K562 (cell line): ENCODE data around the gene NSUN6. TPM values are rescaled to one million over a fixed set of nuclear protein-coding genes. Genes with fewer than 3 reads are reported as not detected.

Experiments used
- ATAC-seq: fragments of 200-7000 bp; cut with Tn5 transposase; 3 replicates; pipeline ENCODE4 v1.9.1; 2020; ENCODE audit warnings: moderate library complexity
- BruUV-seq: library from RNA; stranded (reverse); fragments of 400-500 nt; replicated peaks from 2 replicates; lab custom pipeline; 2021; lab: Mats Ljungman, UMichigan
- CTCF ChIA-PET: fragments of 300-600 bp; formaldehyde crosslinking; extraction: SDS; loops from one replicate; lab custom pipeline; 2021; ENCODE audit warnings: low intra/inter-chr PET ratio; lab: Yijun Ruan, JAX
- POLR2A ChIA-PET: fragments of 300-600, 350-650 bp; sonication (Branson Sonifier 250); formaldehyde crosslinking; extraction: SDS; loops from one replicate; lab custom pipeline; 2021; ENCODE audit warnings: antibody characterized with exemption, inconsistent platforms; lab: Yijun Ruan, JAX
- DNase-seq, 4 experiments: peaks; one replicate each; pipeline versions ENCODE4 v3.0.0 to v3.0.0-alpha.2; 2011 to 2018; ENCODE audit warnings: low spot score in 3 of 4, mixed read lengths in 3 of 4; ENCODE audit errors: extremely low read depth in 1 of 4
- FAIRE-seq: peaks from 2 replicates; lab custom pipeline; 2011; peaks lifted over from hg19 to GRCh38; lab: Jason Lieb, UNC
- H2AFZ ChIP-seq: 2 replicates; pipeline ENCODE4 v1.6.0; 2011; ENCODE audit warnings: low read depth, low read length, control low read depth, inconsistent platforms
- H3K27ac ChIP-seq: fragments of 200-600 bp; 3 replicates; pipeline ENCODE4 v1.8.0; 2011; ENCODE audit warnings: low read depth, mild to moderate bottlenecking, control low read depth, inconsistent platforms, low read length, moderate library complexity, mixed read lengths; ENCODE audit errors: extremely low read depth
- H3K27me3 ChIP-seq, 2 experiments: fragments of 300-600 bp in 1 of 2; 2 replicates in 1 of 2; 3 replicates in 1 of 2; pipeline versions ENCODE4 v1.6.0 to v1.8.0; 2011; ENCODE audit warnings: inconsistent platforms in 2 of 2, low read length in 2 of 2, mild to moderate bottlenecking in 1 of 2, mixed read lengths in 1 of 2, moderate library complexity in 1 of 2; ENCODE audit not compliant: control insufficient read depth in 2 of 2, insufficient read depth in 2 of 2
- H3K36me3 ChIP-seq: fragments of 300-600 bp; 3 replicates; pipeline ENCODE4 v1.8.0; 2011; ENCODE audit warnings: mild to moderate bottlenecking, low read length, inconsistent platforms; ENCODE audit not compliant: control insufficient read depth, insufficient read depth
- H3K4me1 ChIP-seq, 2 experiments: fragments of 200-600 bp in 1 of 2; replicated peaks in 1 of 2; 2 replicates in 1 of 2; 3 replicates in 1 of 2; pipeline versions ENCODE4 v1.5.1 to v1.8.0; 2011; ENCODE audit warnings: inconsistent platforms in 2 of 2, low read length in 2 of 2, mild to moderate bottlenecking in 1 of 2, mixed read lengths in 1 of 2, moderate library complexity in 1 of 2; ENCODE audit not compliant: control insufficient read depth in 2 of 2, insufficient read depth in 2 of 2
- H3K4me2 ChIP-seq: 2 replicates; pipeline ENCODE4 v1.6.1; 2011; ENCODE audit warnings: low read length, control low read depth, inconsistent platforms, mixed read lengths; ENCODE audit not compliant: insufficient read depth
- H3K4me3 ChIP-seq: fragments of 200-600 bp; sonication (generic), shearing (Covaris generic); 2 replicates; pipeline ENCODE4 v1.5.1; 2016; ENCODE audit warnings: control low read depth, inconsistent platforms
- H3K79me2 ChIP-seq: fragments of 200-600 bp; 3 replicates; pipeline ENCODE4 v1.8.0; 2011; ENCODE audit warnings: low read length, inconsistent platforms; ENCODE audit not compliant: control insufficient read depth, insufficient read depth
- H3K9ac ChIP-seq, 2 experiments: 2 replicates each; pipeline versions ENCODE4 v1.6.0 to v1.6.1; 2011; ENCODE audit warnings: low read depth in 2 of 2, low read length in 2 of 2, control low read depth in 1 of 2, inconsistent platforms in 1 of 2, mild to moderate bottlenecking in 1 of 2, mixed read lengths in 1 of 2; ENCODE audit not compliant: insufficient read depth in 1 of 2
- H3K9me1 ChIP-seq: one replicate; pipeline ENCODE4 v1.6.0; 2011; ENCODE audit warnings: inconsistent platforms, mild to moderate bottlenecking, low read length, moderate library complexity; ENCODE audit not compliant: control insufficient read depth, insufficient read depth
- H3K9me3 ChIP-seq: replicated peaks from 2 replicates; pipeline ENCODE4 v1.5.1; 2011; ENCODE audit warnings: low read depth, low read length, inconsistent platforms; ENCODE audit not compliant: control insufficient read depth, insufficient read depth
- H4K20me1 ChIP-seq: replicated peaks from 2 replicates; pipeline ENCODE4 v1.6.1; 2011; ENCODE audit warnings: low read length, inconsistent platforms, mixed read lengths; ENCODE audit not compliant: control insufficient read depth, insufficient read depth
- BHLHE40 ChIP-seq: IDR thresholded peaks from 2 replicates; pipeline ENCODE4 v1.6.1; 2011; ENCODE audit warnings: low read length, improper control_type of control experiment
- C11orf30 ChIP-seq: fragments of 450-650 bp; IDR thresholded peaks from 2 replicates; pipeline ENCODE4 v1.6.1; 2016; ENCODE audit warnings: low read depth, mild to moderate bottlenecking
- GATA2 ChIP-seq: sonication (generic); formaldehyde crosslinking; IDR thresholded peaks from 2 replicates; pipeline ENCODE4 v1.4.0; 2020; ENCODE audit warnings: mild to moderate bottlenecking, missing genetic modification reagents
- MAFF ChIP-seq: IDR thresholded peaks from 2 replicates; pipeline ENCODE4 v1.6.1; 2012; ENCODE audit warnings: low read length, improper control_type of control experiment
- RAD21 ChIP-seq, 2 experiments: fragments of 250-450 bp in 1 of 2; fragments of 450-650 bp in 1 of 2; sonication (Bioruptor Pico) in 1 of 2; formaldehyde crosslinking in 1 of 2; IDR thresholded peaks in 1 of 2; conservative IDR thresholded peaks in 1 of 2; 2 replicates each; pipeline versions ENCODE4 v1.4.0 to v1.8.0; 2020 to 2022; ENCODE audit warnings: mild to moderate bottlenecking in 2 of 2, moderate library complexity in 1 of 2
- SMARCB1 ChIP-seq: IDR thresholded peaks from 2 replicates; pipeline ENCODE4 v1.6.1; 2011; ENCODE audit warnings: improper control_type of control experiment, low read depth; ENCODE audit not compliant: insufficient read length
- ZKSCAN3 ChIP-seq: fragments of 250-450 bp; sonication (Bioruptor Pico); IDR thresholded peaks from 2 replicates; pipeline ENCODE4 v1.4.0; 2020
- ZNF239 ChIP-seq: fragments of 250-450 bp; sonication (Bioruptor Pico); IDR thresholded peaks from 2 replicates; pipeline ENCODE4 v1.4.0; 2020; ENCODE audit warnings: mild to moderate bottlenecking
- WGBS: fragments of 100-300 bp; shearing (Covaris generic); methylation state at CpG from one replicate; pipeline ENCODE4 v1.1.6; 2016; ENCODE audit warnings: low coverage, mixed read lengths; ENCODE audit not compliant: insufficient coverage; ENCODE audit errors: missing lambda C conversion rate; 5-methylcytosine and 5-hydroxymethylcytosine counted together
- in situ Hi-C: fragments of 300-500 bp; cut with MboI; formaldehyde crosslinking; loops from 4 replicates; pipeline ENCODE4 v1.15.0; 2018; ENCODE audit warnings: inconsistent platforms, mixed read lengths
- intact Hi-C: fragments of 100-400 bp; cut with micrococcal nuclease; formaldehyde crosslinking; loops from 2 replicates; pipeline ENCODE4 v1.14.2; 2022
- polyA plus RNA-seq, 8 experiments: library from polyadenylated mRNA; depleted of rRNA in 4 of 8; stranded (reverse) in 5 of 8; unstranded in 3 of 8; fragments of >200 nt; fragmentation: Nextera tagmentation in 2 of 8; fragmentation: Illumina TruSeq in 1 of 8; extraction: Ambion mirVana in 2 of 8; extraction: Trizol in 1 of 8; gene quantifications; 2 replicates each; pipeline versions ENCODE4 v1.2.1 to v1.2.3, GENCODE V29; 2011 to 2014; ENCODE audit warnings: inconsistent platforms in 1 of 8, missing spikeins in 1 of 8
- total RNA-seq, 7 experiments: library from RNA; depleted of rRNA in 6 of 7; stranded (reverse); fragments of >200 nt in 6 of 7; fragmentation: Illumina TruSeq in 2 of 7; extraction: Trizol in 2 of 7; gene quantifications; 2 replicates each; pipeline versions ENCODE4 v1.2.1 to v1.2.3, GENCODE V29; 2011 to 2021; ENCODE audit warnings: low replicate concordance in 1 of 7
- TF ChIP-seq, protein P1 (sequence below): sonication (generic); formaldehyde crosslinking; IDR thresholded peaks from 2 replicates; pipeline ENCODE4 v1.5.0; 2020; ENCODE audit warnings: missing genetic modification reagents
- TF ChIP-seq, protein P2 (sequence below): fragments of 450-650 bp; formaldehyde crosslinking; IDR thresholded peaks from 2 replicates; pipeline ENCODE4 v1.4.0; 2020; ENCODE audit warnings: mild to moderate bottlenecking, moderate library complexity
- TF ChIP-seq, protein P3 (sequence below), 3 experiments: IDR thresholded peaks in 2 of 3; conservative IDR thresholded peaks in 1 of 3; 2 replicates each; pipeline ENCODE4 v1.5.1; 2011 to 2012; ENCODE audit warnings: low read length in 3 of 3, mild to moderate bottlenecking in 3 of 3, control low read depth in 2 of 3, improper control_type of control experiment in 1 of 3, inconsistent platforms in 1 of 3, low read depth in 1 of 3, mixed read lengths in 1 of 3, moderate library complexity in 1 of 3; ENCODE audit not compliant: insufficient read depth in 2 of 3

Gene NSUN6
- total and polyA plus RNA-seq, 9 of the 15 experiments (the other 6 are each of a cell fraction or from before 2014, with no cell fraction given): 12.5 to 33.1 (median 24.2) TPM

- Histone ChIP-seq H2AFZ (no peak overlapping the region), H3K79me2 (no peaks in the 10 kb centered on the region), H3K9ac (no peak overlapping the region), H3K9me1 (no peaks in the 10 kb centered on the region), H3K9me3 (no peaks in the 10 kb centered on the region), H4K20me1 (no peaks in the 10 kb centered on the region), H3K4me2 (no peak overlapping the region), H3K4me1 (no peaks in the 10 kb centered on the region; a peak in 1 of 5 replicates), H3K4me3 (no peak overlapping the region), H3K27me3 (peaks cover 0 to 5% of the 10 kb centered on the region in 2 experiments; a peak in 3 of 5 replicates), H3K36me3 (no peaks in the 10 kb centered on the region), H3K27ac (no peak overlapping the region)
- DNase-seq (no peak), FAIRE-seq (no peak), ATAC-seq (no peak)
- ChIA-PET POLR2A (no interaction called here), CTCF (interaction anchor here (0.6 kb wide), 1 partner anchor 1591 kb away, joined by 3 read pairs; no protein-coding TSS in a partner anchor)
- in situ Hi-C loops: no loop called here
- TF ChIP-seq BHLHE40: 0 out of 2 replicates have a peak, but pooled peaks have one; percentile 18
- TF ChIP-seq, protein P1, sequence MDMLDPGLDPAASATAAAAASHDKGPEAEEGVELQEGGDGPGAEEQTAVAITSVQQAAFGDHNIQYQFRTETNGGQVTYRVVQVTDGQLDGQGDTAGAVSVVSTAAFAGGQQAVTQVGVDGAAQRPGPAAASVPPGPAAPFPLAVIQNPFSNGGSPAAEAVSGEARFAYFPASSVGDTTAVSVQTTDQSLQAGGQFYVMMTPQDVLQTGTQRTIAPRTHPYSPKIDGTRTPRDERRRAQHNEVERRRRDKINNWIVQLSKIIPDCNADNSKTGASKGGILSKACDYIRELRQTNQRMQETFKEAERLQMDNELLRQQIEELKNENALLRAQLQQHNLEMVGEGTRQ: peak; percentile 43
- TF ChIP-seq MAFF: no peak
- no peak for TF ChIP-seq C11orf30
- intact Hi-C loops: no loop called here
- 5% methylated on average over 6 of the region's 6 CpGs for WGBS
- no TSS peak for BruUV-seq
Measured at GRCh38 chr10:18690541-18690940, 39.2 kb upstream of the NSUN6 start.

GRCh38 chr10:18689498-18689897, 38.1 kb upstream of the NSUN6 start:
- CTCF ChIA-PET: no interaction called here
- BruUV-seq: no TSS peak
- TF ChIP-seq ZKSCAN3 (CRISPR knock-in tag) (no peak), RAD21 (CRISPR knock-in tag; conservative IDR thresholded peaks at IDR 0.05 in 1 of 2, IDR thresholded peaks at IDR 0.05 in 1 of 2) (peak; percentile 60 to 68), SMARCB1 (no peak), ZNF239 (CRISPR knock-in tag) (no peak), GATA2 (CRISPR knock-in tag) (no peak)
- TF ChIP-seq, protein P2, sequence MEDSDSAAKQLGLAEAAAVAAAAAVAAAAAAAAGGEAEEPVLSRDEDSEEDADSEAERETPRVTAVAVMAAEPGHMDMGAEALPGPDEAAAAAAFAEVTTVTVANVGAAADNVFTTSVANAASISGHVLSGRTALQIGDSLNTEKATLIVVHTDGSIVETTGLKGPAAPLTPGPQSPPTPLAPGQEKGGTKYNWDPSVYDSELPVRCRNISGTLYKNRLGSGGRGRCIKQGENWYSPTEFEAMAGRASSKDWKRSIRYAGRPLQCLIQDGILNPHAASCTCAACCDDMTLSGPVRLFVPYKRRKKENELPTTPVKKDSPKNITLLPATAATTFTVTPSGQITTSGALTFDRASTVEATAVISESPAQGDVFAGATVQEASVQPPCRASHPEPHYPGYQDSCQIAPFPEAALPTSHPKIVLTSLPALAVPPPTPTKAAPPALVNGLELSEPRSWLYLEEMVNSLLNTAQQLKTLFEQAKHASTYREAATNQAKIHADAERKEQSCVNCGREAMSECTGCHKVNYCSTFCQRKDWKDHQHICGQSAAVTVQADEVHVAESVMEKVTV (CRISPR knock-in tag): peak; percentile 25; the same call in 1 of the 2 replicates
- TF ChIP-seq, protein P3, sequence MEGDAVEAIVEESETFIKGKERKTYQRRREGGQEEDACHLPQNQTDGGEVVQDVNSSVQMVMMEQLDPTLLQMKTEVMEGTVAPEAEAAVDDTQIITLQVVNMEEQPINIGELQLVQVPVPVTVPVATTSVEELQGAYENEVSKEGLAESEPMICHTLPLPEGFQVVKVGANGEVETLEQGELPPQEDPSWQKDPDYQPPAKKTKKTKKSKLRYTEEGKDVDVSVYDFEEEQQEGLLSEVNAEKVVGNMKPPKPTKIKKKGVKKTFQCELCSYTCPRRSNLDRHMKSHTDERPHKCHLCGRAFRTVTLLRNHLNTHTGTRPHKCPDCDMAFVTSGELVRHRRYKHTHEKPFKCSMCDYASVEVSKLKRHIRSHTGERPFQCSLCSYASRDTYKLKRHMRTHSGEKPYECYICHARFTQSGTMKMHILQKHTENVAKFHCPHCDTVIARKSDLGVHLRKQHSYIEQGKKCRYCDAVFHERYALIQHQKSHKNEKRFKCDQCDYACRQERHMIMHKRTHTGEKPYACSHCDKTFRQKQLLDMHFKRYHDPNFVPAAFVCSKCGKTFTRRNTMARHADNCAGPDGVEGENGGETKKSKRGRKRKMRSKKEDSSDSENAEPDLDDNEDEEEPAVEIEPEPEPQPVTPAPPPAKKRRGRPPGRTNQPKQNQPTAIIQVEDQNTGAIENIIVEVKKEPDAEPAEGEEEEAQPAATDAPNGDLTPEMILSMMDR (IDR thresholded peaks at IDR 0.05 in 2 of 3, conservative IDR thresholded peaks at IDR 0.05 in 1 of 3; ENCODE audit: insufficient read depth in 2 of 3, low read depth in 1 of 3, low read length in 3 of 3): peak in 2 of 3 experiments; percentile 55 to 72; a peak in 3 of 6 replicates

More at GRCh38 chr10:18689498-18689897, 38.1 kb upstream of the NSUN6 start:
- DNase-seq (peak in 1 of 4 experiments; percentile 9), ATAC-seq (peak; percentile 80), FAIRE-seq (peak; percentile 74)
- H3K4me1 ChIP-seq: no peaks in the 10 kb centered on the region; a peak in 1 of 5 replicates
- no peaks in the 10 kb centered on the region for H4K20me1 ChIP-seq
- POLR2A ChIA-PET: interaction anchor here (0.7 kb wide), 1 partner anchor 378 kb away, joined by 3 read pairs; no protein-coding TSS in a partner anchor
- H2AFZ ChIP-seq: no peak overlapping the region
- H3K4me2 ChIP-seq: no peak overlapping the region
- 0% methylated on average over 3 of the region's 3 CpGs for WGBS
- no peaks in the 10 kb centered on the region for H3K79me2 ChIP-seq
- in situ Hi-C loops: no loop called here
- H3K27ac ChIP-seq: no peak overlapping the region
- no peaks in the 10 kb centered on the region for H3K9me1 ChIP-seq
- peaks cover 0 to 5% of the 10 kb centered on the region in 2 experiments; a peak in 3 of 5 replicates for H3K27me3 ChIP-seq
- H3K9me3 ChIP-seq: no peaks in the 10 kb centered on the region
- intact Hi-C loops: no loop called here
- no peaks in the 10 kb centered on the region for H3K36me3 ChIP-seq
- H3K4me3 ChIP-seq: no peak overlapping the region
- no peak overlapping the region for H3K9ac ChIP-seq
